T-helper 2 cell treated with Interferon-gamma antibody and Interleukin-4, amounts not matched to agents 5 μg/mL and 100 μg/mL, for 36 hours (primary cell): Measurements from ENCODE around the gene PDE6A.

Source experiments
- DNase-seq: peaks from one replicate; pipeline ENCODE4 v3.0.0; 2021; ENCODE audit warnings: low spot score
- H3K27ac Mint-ChIP-seq: one replicate; pipeline ENCODE4 v1.8.0; 2021; ENCODE audit warnings: mild to moderate bottlenecking, mixed read lengths
- H3K27me3 Mint-ChIP-seq: one replicate; pipeline ENCODE4 v1.8.0; 2021; ENCODE audit warnings: low read depth, mixed read lengths
- H3K36me3 Mint-ChIP-seq: one replicate; pipeline ENCODE4 v1.8.0; 2021; ENCODE audit warnings: low read depth, mixed read lengths
- H3K4me1 Mint-ChIP-seq: one replicate; pipeline ENCODE4 v1.8.0; 2021; ENCODE audit warnings: low read depth, mixed read lengths
- H3K4me3 Mint-ChIP-seq: one replicate; pipeline ENCODE4 v1.8.0; 2022; ENCODE audit warnings: mild to moderate bottlenecking, moderate library complexity, mixed read lengths
- H3K9me3 Mint-ChIP-seq: one replicate; pipeline ENCODE4 v1.8.0; 2021; ENCODE audit warnings: mixed read lengths

PDE6A gene

GRCh38 chr5:149831492-149831891, 113.1 kb downstream of the PDE6A start:
- Mint-ChIP-seq H3K36me3 (no peaks in the 10 kb centered on the region), H3K27ac (no peak overlapping the region), H3K4me3 (no peak overlapping the region), H3K27me3 (no peaks in the 10 kb centered on the region), H3K9me3 (no peaks in the 10 kb centered on the region), H3K4me1 (no peaks in the 10 kb centered on the region)
- DNase-seq = peak; percentile 68

DNA sequence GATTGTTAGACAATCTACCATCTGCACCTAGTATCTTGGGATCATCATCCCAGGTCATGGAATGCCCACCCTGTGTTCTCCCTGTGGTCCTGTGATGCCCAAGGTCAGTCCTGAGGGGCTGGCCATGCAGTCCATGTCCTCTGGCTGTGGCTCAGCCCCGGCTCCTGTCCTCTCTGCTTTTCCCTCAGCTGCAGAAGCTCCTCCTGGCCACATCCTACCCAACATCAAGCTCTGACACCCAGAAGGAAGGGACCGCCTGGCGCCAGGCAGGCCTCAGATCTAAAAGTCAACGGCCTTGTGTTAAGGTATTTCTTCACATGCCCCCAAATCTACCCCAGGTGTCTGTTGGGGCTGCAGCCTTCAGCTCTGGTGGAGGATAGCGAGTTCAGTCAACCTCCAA, 114.0 kb downstream of the PDE6A start:
- no peaks in the 10 kb centered on the region for H3K36me3 Mint-ChIP-seq
- no peak overlapping the region for H3K4me3 Mint-ChIP-seq
- no peak for DNase-seq
- H3K9me3 Mint-ChIP-seq = no peaks in the 10 kb centered on the region
- no peak overlapping the region for H3K27ac Mint-ChIP-seq
- H3K27me3 Mint-ChIP-seq = no peaks in the 10 kb centered on the region
- no peaks in the 10 kb centered on the region for H3K4me1 Mint-ChIP-seq

DNA sequence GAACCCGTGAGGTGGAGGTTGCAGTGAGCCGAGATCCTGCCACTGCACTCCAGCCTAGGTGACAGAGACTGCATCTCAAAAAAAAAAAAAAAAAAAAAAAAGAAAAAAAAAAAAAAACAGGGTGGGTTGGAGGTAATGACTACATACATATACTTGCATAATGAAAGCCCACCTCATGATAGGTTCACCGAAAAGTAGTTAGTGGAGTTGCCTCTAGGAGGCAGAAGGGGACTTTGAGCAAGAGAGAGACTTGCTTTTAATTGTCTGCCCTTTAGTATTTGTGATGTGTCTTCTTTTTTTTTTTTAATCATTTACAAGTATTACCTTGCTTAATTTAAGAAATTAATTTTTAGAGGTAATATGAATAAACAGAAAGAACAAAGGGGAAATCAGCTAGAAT, 114.6 kb downstream of the PDE6A start:
- Mint-ChIP-seq H3K36me3 (no peaks in the 10 kb centered on the region), H3K9me3 (no peaks in the 10 kb centered on the region), H3K27ac (no peak overlapping the region), H3K27me3 (no peaks in the 10 kb centered on the region), H3K4me3 (no peak overlapping the region), H3K4me1 (no peaks in the 10 kb centered on the region)
- DNase-seq = no peak

DNA sequence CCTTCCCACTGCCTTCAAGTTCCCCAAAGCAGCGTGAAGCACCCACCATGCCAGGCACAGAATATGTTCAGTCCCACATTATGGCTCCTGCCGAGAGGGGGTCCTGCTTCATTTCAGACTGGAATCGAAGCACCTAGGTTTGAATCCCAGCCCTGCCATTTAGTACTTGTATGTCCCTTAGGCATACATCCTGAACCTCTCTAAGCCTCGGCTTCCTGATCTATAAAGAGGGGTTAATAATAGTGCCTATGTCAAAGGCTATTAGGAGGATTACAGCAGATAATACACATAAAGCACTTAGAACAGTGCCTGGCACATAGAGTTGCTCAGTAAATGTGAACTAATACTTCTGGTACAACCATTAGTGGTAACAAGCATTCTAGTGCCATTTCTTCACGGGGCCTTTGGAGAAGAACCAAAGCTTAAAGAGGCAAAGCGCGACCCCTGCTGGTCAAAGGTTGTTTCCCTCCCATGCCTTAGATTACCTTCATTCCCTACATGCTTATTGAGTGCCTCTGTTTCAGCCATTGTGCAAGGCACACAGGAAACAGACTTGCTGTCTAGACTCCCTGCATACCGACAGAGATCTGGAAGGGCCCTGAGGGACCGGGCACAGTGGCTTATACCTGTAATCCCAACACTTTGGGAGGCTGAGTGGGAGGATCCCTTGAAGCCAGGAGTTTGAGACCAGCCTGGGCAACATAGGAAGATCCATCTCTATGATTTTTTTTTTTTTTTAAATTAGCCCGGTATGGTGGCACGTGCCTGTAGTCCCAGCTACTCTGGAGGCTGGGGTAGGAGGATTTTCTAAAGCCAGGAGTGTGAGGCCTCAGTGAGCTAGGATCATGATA, 116.2 kb downstream of the PDE6A start:
- Mint-ChIP-seq H3K27ac (no peak overlapping the region), H3K36me3 (no peaks in the 10 kb centered on the region)

DNA sequence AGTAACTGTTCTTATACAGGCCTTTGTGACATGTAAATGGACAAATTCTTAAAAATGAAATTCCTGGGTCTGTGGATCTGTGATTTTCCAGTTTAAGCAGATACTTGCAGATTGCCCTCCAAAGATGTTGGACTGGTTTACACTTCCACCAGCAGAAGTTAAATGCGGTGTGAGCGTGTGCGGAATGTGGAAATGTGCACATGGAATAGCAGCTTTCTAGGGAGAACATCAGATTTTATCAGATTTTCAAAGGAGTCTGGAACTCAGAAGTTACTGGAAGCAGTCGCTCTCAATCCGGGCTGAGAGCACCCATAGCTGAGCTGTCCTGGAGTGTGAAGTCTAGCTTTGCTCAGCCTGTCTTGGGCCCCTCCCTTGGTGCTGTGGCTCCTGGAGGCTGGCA, 117.0 kb downstream of the PDE6A start:
- Mint-ChIP-seq H3K27me3 (no peaks in the 10 kb centered on the region), H3K4me1 (no peaks in the 10 kb centered on the region), H3K4me3 (no peak overlapping the region), H3K36me3 (no peaks in the 10 kb centered on the region), H3K9me3 (no peaks in the 10 kb centered on the region), H3K27ac (no peak overlapping the region)
- no peak for DNase-seq

More for the DNA sequence above, 116.2 kb downstream of the PDE6A start:
- H3K4me3 Mint-ChIP-seq = no peak overlapping the region
- H3K4me1 Mint-ChIP-seq = no peaks in the 10 kb centered on the region
- H3K9me3 Mint-ChIP-seq = no peaks in the 10 kb centered on the region
- H3K27me3 Mint-ChIP-seq = no peaks in the 10 kb centered on the region
- peak; percentile 65 for DNase-seq

- Mint-ChIP-seq H3K36me3 (no peaks in the 10 kb centered on the region), H3K4me3 (no peak overlapping the region), H3K4me1 (no peaks in the 10 kb centered on the region), H3K9me3 (no peaks in the 10 kb centered on the region), H3K27ac (no peak overlapping the region), H3K27me3 (no peaks in the 10 kb centered on the region)
- no peak for DNase-seq
These were observed 117.5 kb downstream of the PDE6A start for GRCh38 chr5:149827086-149827485.

DNA sequence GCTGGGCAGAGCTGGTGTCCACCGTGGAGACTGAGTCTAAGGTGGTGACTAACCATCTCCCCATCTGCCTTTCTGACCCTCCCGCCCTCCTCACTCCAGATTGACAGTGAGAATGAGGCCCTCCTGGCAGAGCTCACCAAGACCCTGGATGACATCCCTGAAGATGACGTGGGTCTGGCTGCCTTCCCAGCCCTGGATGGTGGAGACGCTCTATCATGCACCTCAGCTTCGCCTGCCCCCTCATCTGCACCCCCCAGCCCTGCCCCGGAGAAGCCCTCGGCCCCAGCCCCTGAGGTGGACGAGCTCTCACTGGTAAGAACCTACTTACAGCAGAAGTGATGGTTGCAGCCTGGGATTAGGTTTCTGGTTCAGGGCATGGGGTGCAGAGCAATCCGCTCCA, 118.0 kb downstream of the PDE6A start:
- H3K27ac Mint-ChIP-seq = no peak overlapping the region

GRCh38 chr5:149824846-149825245, 119.7 kb downstream of the PDE6A start:
- H3K9me3 Mint-ChIP-seq = no peaks in the 10 kb centered on the region
- no peaks in the 10 kb centered on the region for H3K4me1 Mint-ChIP-seq
- H3K27me3 Mint-ChIP-seq = no peaks in the 10 kb centered on the region
- H3K4me3 Mint-ChIP-seq = no peak overlapping the region
- H3K36me3 Mint-ChIP-seq = no peaks in the 10 kb centered on the region
- no peak for DNase-seq
- H3K27ac Mint-ChIP-seq = no peak overlapping the region

More for the DNA sequence above, 118.0 kb downstream of the PDE6A start:
- DNase-seq = no peak
- Mint-ChIP-seq H3K4me1 (no peaks in the 10 kb centered on the region), H3K9me3 (no peaks in the 10 kb centered on the region), H3K36me3 (no peaks in the 10 kb centered on the region), H3K4me3 (no peak overlapping the region), H3K27me3 (no peaks in the 10 kb centered on the region)

DNA sequence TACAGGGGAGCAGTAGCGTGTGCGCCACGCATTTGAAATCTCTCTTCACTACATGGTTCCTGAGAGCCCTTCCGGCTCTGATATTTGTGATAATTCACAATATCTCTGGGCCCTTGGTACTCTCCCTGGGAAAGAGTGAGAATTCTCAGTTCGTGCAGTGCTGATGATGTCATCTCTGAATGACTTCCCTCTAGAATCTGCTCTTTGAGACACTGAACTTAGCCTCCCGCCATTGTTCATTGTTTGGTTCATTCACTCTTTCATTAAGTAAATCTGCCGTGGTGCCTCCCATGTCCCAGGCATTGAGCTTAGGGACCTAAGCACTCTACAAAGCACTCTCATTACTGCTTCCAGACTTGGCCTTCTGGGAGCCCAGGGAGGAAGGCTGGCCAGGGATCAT, 120.5 kb downstream of the PDE6A start:
- H3K27me3 Mint-ChIP-seq = no peaks in the 10 kb centered on the region
- H3K4me1 Mint-ChIP-seq = no peaks in the 10 kb centered on the region
- no peaks in the 10 kb centered on the region for H3K9me3 Mint-ChIP-seq
- no peak overlapping the region for H3K27ac Mint-ChIP-seq
- no peak overlapping the region for H3K4me3 Mint-ChIP-seq
- no peak for DNase-seq
- H3K36me3 Mint-ChIP-seq = no peaks in the 10 kb centered on the region

DNA sequence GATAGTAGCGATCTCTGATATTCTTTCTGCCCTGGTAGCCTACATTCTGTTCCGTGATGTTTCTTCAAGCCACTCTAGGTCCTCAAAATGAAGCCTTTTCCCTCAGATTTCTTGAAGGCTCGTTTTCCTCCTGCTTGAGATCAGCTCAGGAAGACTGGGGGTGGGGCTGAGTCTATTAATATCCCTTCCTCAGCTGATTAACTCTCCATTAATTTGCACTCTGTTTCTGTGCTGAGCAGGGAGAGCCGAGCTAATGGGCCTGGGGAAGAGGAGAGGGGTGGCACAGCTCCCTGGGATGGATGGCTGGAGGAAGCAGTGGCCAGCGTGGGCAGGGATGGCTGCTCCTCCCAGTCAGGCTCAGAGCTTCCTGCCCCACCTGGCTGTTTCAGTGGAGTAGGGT, 121.2 kb downstream of the PDE6A start:
- Mint-ChIP-seq H3K4me1 (no peaks in the 10 kb centered on the region), H3K36me3 (no peaks in the 10 kb centered on the region), H3K9me3 (no peaks in the 10 kb centered on the region), H3K27me3 (no peaks in the 10 kb centered on the region), H3K4me3 (no peak overlapping the region), H3K27ac (no peak overlapping the region)
- no peak for DNase-seq

DNA sequence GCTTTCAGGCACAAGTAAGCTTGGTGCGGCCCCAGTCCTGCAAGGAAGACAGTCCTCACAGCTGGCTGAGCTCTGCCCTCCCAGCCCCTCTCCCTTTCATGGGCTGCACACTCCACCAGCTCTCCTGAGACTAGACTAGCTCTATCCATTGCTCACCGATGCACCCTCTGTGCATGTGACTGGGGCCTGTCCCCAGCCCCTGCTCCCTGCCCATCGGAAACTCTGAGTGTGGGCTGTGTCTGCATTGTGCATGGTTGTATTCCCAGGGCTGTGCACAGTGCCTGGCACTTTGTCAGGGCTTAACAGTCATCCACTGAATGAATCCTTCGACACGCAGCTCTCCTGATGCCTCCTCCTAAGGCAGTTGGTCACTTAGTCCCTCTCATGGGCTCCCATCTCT, 122.3 kb downstream of the PDE6A start:
- Mint-ChIP-seq H3K27ac (no peak overlapping the region), H3K4me1 (no peaks in the 10 kb centered on the region), H3K27me3 (no peaks in the 10 kb centered on the region), H3K36me3 (no peaks in the 10 kb centered on the region), H3K9me3 (no peaks in the 10 kb centered on the region), H3K4me3 (no peak overlapping the region)
- DNase-seq = no peak

- DNase-seq = no peak
- no peaks in the 10 kb centered on the region for H3K27me3 Mint-ChIP-seq
- H3K9me3 Mint-ChIP-seq = no peaks in the 10 kb centered on the region
- no peaks in the 10 kb centered on the region for H3K4me1 Mint-ChIP-seq
- no peak overlapping the region for H3K4me3 Mint-ChIP-seq
- no peaks in the 10 kb centered on the region for H3K36me3 Mint-ChIP-seq
- no peak overlapping the region for H3K27ac Mint-ChIP-seq
These were observed 123.8 kb downstream of the PDE6A start for GRCh38 chr5:149820536-149821510.

DNA sequence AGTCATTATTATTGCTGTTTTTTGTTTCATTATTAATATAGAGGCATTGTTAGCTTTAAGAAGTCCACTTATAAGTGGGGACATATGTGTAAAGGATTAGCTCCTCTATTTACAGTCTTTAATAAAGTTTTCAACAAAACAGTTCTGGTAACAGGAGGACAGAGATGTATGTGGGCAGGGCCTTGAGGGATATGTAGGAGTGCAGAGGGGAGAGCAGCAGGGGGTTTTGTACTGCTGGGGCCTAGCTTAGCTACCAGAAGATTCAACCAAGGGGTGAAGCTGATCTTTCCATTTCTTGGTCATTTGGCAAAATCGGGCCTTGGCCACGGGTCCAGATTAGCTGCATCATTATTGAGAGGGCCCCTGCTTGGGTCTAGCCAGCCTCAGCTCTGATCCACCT, 124.6 kb downstream of the PDE6A start:
- no peak overlapping the region for H3K27ac Mint-ChIP-seq
- no peak overlapping the region for H3K4me3 Mint-ChIP-seq
- DNase-seq = no peak
- H3K36me3 Mint-ChIP-seq = no peaks in the 10 kb centered on the region
- no peaks in the 10 kb centered on the region for H3K9me3 Mint-ChIP-seq
- H3K27me3 Mint-ChIP-seq = no peaks in the 10 kb centered on the region
- H3K4me1 Mint-ChIP-seq = no peaks in the 10 kb centered on the region

DNA sequence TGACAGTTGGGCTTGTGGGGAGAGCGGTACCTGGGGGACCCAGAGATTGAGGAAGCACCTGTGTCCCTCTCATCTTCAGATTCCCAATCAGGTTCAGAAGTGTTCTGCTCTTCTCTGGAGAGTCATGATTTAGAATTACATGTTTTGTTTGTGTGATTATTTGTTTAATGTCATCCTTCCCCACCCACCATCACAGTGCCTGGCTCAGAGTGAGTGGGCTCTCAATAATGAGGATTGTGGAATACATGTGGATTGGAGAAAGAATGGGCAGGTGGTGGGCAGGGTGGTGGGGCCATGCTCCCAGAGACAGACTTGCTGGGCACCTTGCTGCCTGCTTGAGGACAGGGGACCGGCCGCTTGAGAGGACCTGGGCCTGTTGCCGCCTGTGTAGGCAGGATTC, 126.5 kb downstream of the PDE6A start:
- Mint-ChIP-seq H3K4me1 (no peaks in the 10 kb centered on the region), H3K36me3 (no peaks in the 10 kb centered on the region), H3K4me3 (no peak overlapping the region), H3K27ac (no peak overlapping the region), H3K27me3 (no peaks in the 10 kb centered on the region), H3K9me3 (no peaks in the 10 kb centered on the region)
- DNase-seq = no peak
